Heart right ventricle (tissue), 16 donors: ENCODE measurements around the gene ADAMTS17. TPM values are rescaled to one million over a fixed set of nuclear protein-coding genes. Genes with fewer than 3 reads are reported as not detected.

Experiments used
- ATAC-seq, 8 donors: fragments of 200-7000 bp; cut with Tn5 transposase; one replicate each; pipeline ENCODE4 v1.9.1; 2020; ENCODE audit warnings: mild to moderate bottlenecking in 8 of 8, moderate library complexity in 8 of 8, moderate number of reproducible peaks in 1 of 8
- DNase-seq, 2 donors: peaks; one replicate each; pipeline ENCODE4 v3.0.0-alpha.2; 2020
- H3K27ac ChIP-seq, 10 donors: fragments of 200-600 bp; sonication (generic) in 2 of 10; one replicate each; pipeline versions ENCODE4 v1.5.0 to v1.8.0; 2020 to 2022; ENCODE audit warnings: mild to moderate bottlenecking in 3 of 10
- H3K27me3 ChIP-seq, 7 donors: fragments of 200-600 bp; one replicate each; pipeline ENCODE4 v1.8.0; 2021 to 2022; ENCODE audit warnings: mild to moderate bottlenecking in 2 of 7
- H3K36me3 ChIP-seq, 9 donors: fragments of 200-600 bp; sonication (generic) in 1 of 9; one replicate each; pipeline versions ENCODE4 v1.5.0 to v1.8.0; 2020 to 2022; ENCODE audit warnings: mild to moderate bottlenecking in 2 of 9
- H3K4me1 ChIP-seq, 9 donors: fragments of 200-600 bp; sonication (generic) in 1 of 9; one replicate each; pipeline versions ENCODE4 v1.5.0 to v1.8.0; 2020 to 2022; ENCODE audit warnings: mild to moderate bottlenecking in 4 of 9
- H3K4me3 ChIP-seq, 10 donors: fragments of 200-600 bp; sonication (generic) in 2 of 10; one replicate each; pipeline versions ENCODE4 v1.5.0 to v1.8.0; 2020 to 2022; ENCODE audit warnings: mild to moderate bottlenecking in 7 of 10, moderate library complexity in 2 of 10
- H3K9me3 ChIP-seq, 11 donors: fragments of 200-600 bp in 10 of 11; sonication (generic) in 2 of 11; one replicate each; pipeline versions ENCODE4 v1.5.0 to v1.8.0; 2013 to 2022; ENCODE audit warnings: mild to moderate bottlenecking in 2 of 11, control low read depth in 1 of 11, moderate library complexity in 1 of 11
- WGBS, 2 donors: extraction: QIAGEN DNeasy Blood & Tissue Kit; methylation state at CpG; one replicate each; pipeline ENCODE4 v1.1.7; 2013; ENCODE audit warnings: inconsistent platforms in 1 of 2; 5-methylcytosine and 5-hydroxymethylcytosine counted together
- intact Hi-C, 10 donors: fragments of 100-400 bp; cut with DNase I; formaldehyde crosslinking; loops; one replicate each; pipeline versions ENCODE4 v1.11.1 to v1.14.2; 2022
- polyA plus RNA-seq, 2 donors: library from polyadenylated mRNA; stranded (reverse); fragments of 200-250 nt; gene quantifications; one replicate each; pipeline ENCODE4 v1.2.3, GENCODE V29; 2013
- total RNA-seq, 10 donors: library from RNA; stranded (reverse); fragmentation: NEBNext Ultra II Directional in 3 of 10; extraction: Animal tissue kit (Norgen Biotek cat#: 25700) in 3 of 10; gene quantifications; one replicate each; pipeline versions ENCODE4 v1.2.1 to v1.2.4, GENCODE V29; 2021 to 2023
- TF ChIP-seq, protein P1 (sequence below), 9 donors: fragments of 200-600 bp; sonication (generic) in 2 of 9; IDR thresholded peaks; one replicate each; pipeline versions ENCODE4 v1.5.0 to v1.8.0; 2021 to 2022; ENCODE audit warnings: antibody characterized with exemption in 9 of 9, mild to moderate bottlenecking in 5 of 9, moderate library complexity in 1 of 9
- donor health status: Arrhythmogenic right ventricular cardiomyopathy.
- donor health status: ischemic (EF 13 %, LVEDD 7.1; RV severe dilation, severe dysfunction).
- donor health status: healthy with polysubstance abuse.
- donor health status: DM: no; HTN: yes; CAD: no.
- donor health status: DM: no; HTN: no; CAD: no.
- donor health status: ischemic (EF 25% LVEDD 6.9; RV normal size, moderate dysfunction).
- donor health status: ischemic (EF 25% LVEDD 5.7; RV mildly dilated, moderate dysfunction).
- donor health status: healthy.
- donor health status: DM: yes; HTN: yes; CAD: no.
- donor health status: Ischemic cardiomyopathy.
- donor health status: ischemic (EF 35%, LVEDD 5.7; RV mildly dilated, moderate dysfunction).
- donor health status: nonischemic (EF 11% LVEDD 7.7; RV severe dilation, severe dysfunction).
- donor health status: DM: yes; HTN: yes; CAD: no.
- donor health status: PGD.
- donor health status: ischemic (EF 29% LVEDD 5.4; RV normal size, mild dysfunction).
- donor health status: nonischemic (EF 23%, LVEDD 6.1; RV moderate dilation, normal function).

Gene ADAMTS17
- total and polyA plus RNA-seq, 12 donors = 0.47 to 5.0 (median 1.2) TPM

DNA sequence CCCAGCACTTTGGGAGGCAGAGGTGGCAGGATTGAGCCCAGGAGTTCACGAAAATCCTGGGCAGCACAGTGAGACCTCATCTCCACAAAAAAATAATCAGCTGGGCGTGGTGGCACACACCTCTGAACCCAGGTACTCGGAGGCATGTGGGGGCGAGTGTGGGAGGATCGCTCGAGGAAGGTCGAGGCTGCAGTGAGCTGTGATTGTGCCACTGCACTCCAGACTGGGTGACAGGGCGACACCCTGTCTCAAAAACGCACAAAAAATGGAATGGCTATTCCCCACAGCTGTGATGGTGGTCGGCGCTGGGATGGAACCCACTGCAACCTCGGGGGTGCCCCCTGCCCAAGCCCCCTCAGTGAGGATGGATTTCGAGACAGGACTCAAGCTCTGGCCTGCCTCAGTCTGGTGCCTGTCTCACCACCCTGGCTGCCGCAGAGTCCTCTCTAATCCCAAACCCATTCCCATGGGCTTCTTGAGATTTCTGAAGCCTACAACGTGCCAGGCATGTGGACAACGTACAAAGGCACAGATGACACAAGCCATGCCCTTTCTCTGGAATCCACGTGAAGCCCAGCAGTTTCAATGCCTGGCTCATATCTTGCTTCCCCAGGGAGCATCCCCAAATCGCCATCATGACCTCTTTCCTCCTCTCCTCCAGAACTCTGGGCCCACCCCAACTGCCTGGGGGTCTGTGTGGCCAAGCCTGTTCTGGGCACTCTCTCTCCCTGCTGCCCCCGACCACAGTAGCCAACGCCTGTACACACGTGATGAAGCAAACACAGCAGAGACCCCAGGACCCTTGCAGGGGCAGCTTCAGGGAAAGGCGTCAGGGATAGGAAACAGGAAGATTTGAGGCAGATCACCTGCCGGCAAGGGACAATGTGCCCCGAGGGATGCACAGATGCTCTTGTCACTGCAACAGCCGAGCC is 32.4 kb downstream of the ADAMTS17 start:
- no peak for DNase-seq
- H3K4me3 ChIP-seq = no peak overlapping the region
- 77 to 78% methylated on average over 25 of the region's 25 CpGs for WGBS, 2 donors
- peaks cover 0 to 4% (median 0%) of the 10 kb centered on the region in 7 donors for H3K27me3 ChIP-seq
- peak overlapping the region in 6 of 10 donors; percentile 5 to 64 (median 50) for H3K27ac ChIP-seq
- peaks cover 0 to 14% (median 0%) of the 10 kb centered on the region in 9 donors for H3K4me1 ChIP-seq
- no peaks in the 10 kb centered on the region for H3K36me3 ChIP-seq
- ATAC-seq = no peak
- H3K9me3 ChIP-seq = peaks cover 0 to 18% (median 0%) of the 10 kb centered on the region in 11 donors
- intact Hi-C loops = no loop called here
- TF ChIP-seq, protein P1, sequence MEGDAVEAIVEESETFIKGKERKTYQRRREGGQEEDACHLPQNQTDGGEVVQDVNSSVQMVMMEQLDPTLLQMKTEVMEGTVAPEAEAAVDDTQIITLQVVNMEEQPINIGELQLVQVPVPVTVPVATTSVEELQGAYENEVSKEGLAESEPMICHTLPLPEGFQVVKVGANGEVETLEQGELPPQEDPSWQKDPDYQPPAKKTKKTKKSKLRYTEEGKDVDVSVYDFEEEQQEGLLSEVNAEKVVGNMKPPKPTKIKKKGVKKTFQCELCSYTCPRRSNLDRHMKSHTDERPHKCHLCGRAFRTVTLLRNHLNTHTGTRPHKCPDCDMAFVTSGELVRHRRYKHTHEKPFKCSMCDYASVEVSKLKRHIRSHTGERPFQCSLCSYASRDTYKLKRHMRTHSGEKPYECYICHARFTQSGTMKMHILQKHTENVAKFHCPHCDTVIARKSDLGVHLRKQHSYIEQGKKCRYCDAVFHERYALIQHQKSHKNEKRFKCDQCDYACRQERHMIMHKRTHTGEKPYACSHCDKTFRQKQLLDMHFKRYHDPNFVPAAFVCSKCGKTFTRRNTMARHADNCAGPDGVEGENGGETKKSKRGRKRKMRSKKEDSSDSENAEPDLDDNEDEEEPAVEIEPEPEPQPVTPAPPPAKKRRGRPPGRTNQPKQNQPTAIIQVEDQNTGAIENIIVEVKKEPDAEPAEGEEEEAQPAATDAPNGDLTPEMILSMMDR (IDR thresholded peaks at IDR 0.05) = no peak

DNA sequence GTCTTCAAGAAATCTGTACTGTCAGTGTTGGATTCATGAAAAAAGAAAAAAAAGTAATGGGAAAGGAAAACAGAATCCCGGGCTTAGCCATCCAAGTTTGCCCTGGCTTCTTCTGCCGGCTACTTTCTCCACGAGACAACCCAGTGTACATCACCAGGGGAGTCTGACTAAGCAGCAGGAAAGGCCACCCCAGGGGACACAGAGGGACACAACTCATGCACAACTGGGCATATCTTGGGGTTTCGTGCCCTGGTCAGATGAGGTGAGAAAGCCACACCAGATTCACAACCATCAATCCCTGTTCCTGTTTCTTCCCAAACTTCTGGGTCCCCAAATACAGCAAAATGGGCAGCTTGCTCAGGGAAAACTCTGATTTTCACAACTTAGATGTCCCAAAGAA is 33.2 kb downstream of the ADAMTS17 start:
- TF ChIP-seq, protein P1 (IDR thresholded peaks at IDR 0.05) = no peak
- ATAC-seq (peak in 4 of 8 donors; percentile 7 to 35 (median 26)), DNase-seq (no peak)
- peaks cover 0 to 14% (median 0%) of the 10 kb centered on the region in 9 donors for H3K4me1 ChIP-seq
- H3K36me3 ChIP-seq = no peaks in the 10 kb centered on the region
- peaks cover 0 to 18% (median 0%) of the 10 kb centered on the region in 11 donors for H3K9me3 ChIP-seq
- peak overlapping the region in 8 of 10 donors; percentile 5 to 64 (median 44) for H3K27ac ChIP-seq
- no peak overlapping the region for H3K4me3 ChIP-seq
- intact Hi-C loops = no loop called here
- WGBS, 2 donors = 60 to 80% methylated on average over 4 of the region's 4 CpGs
- peaks cover 0 to 4% (median 0%) of the 10 kb centered on the region in 7 donors for H3K27me3 ChIP-seq

- H3K27ac ChIP-seq = peak overlapping the region in 6 of 10 donors; percentile 27 to 64 (median 44)
- H3K4me1 ChIP-seq = peaks cover 0 to 14% (median 0%) of the 10 kb centered on the region in 9 donors
- peaks cover 0 to 16% (median 0%) of the 10 kb centered on the region in 11 donors for H3K9me3 ChIP-seq
- intact Hi-C loops = no loop called here
- no peak overlapping the region for H3K4me3 ChIP-seq
- TF ChIP-seq, protein P1 (IDR thresholded peaks at IDR 0.05) = no peak
- DNase-seq (peak in 1 of 2 donors; percentile 8), ATAC-seq (peak in 6 of 8 donors; percentile 27 to 56 (median 38))
- 53 to 59% methylated on average over 7 of the region's 7 CpGs for WGBS, 2 donors
- H3K36me3 ChIP-seq = no peaks in the 10 kb centered on the region
- H3K27me3 ChIP-seq = peaks cover 0 to 4% (median 0%) of the 10 kb centered on the region in 7 donors
Observed at GRCh38 chr15:100308213-100308600, 33.6 kb downstream of the ADAMTS17 start.
